ENCODE data around the gene CHRNB1.
A peak's percentile ranks its signal among the peaks of the same experiment; 100 is the strongest.

The CHRNB1 gene

DNA sequence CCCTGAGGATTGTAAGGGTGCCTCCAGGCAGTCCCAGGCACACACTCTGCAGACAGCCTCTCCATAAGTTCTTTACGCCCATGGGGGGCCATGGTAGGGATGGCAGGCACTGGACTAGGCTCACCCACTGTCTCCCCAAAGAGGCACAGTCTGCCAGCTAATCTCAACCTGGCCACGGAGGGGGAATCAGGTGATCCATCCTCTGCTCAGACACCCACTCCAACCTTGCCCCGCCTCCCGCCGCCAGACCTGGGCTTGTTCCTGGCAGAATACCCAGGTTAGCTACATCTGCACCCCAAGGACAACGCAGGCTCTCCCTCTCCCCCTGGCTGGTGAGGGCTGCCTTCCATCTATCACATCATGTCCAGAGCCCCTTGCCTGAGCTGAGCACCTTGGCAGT lies 36.0 kb upstream of the CHRNB1 start:
- H3K36me3 Mint-ChIP-seq (ENCODE audit: low read depth) = peaks cover 4% of the 10 kb centered on the region
- H3K4me1 Mint-ChIP-seq (ENCODE audit: low read depth) = peaks cover 5% of the 10 kb centered on the region
- H3K27me3 Mint-ChIP-seq = no peaks in the 10 kb centered on the region
- H3K4me3 Mint-ChIP-seq = no peak overlapping the region
- peak overlapping the region; percentile 61 for H3K27ac Mint-ChIP-seq
- no peaks in the 10 kb centered on the region for H3K9me3 Mint-ChIP-seq

DNA sequence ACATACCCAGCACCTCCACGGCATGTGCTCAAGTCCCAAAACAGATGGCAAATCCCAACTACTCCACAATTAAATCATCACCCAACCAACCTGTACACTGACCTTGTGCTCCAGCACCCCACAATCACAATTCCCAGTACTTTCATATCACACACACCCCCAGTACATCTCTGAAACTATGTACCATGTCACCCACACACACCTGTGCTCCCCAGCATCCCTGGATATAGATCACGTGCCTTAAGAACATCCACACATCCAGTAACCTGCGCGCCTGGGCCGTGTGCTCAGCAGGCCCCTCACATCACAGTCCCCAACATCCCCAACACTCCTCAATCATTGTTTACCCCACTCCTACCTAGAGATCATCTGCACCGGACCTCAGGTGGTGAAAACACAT lies 35.1 kb upstream of the CHRNB1 start:
- H3K36me3 Mint-ChIP-seq (ENCODE audit: low read depth) = peaks cover 4% of the 10 kb centered on the region
- H3K9me3 Mint-ChIP-seq = no peaks in the 10 kb centered on the region
- no peak overlapping the region for H3K4me3 Mint-ChIP-seq
- no peaks in the 10 kb centered on the region for H3K27me3 Mint-ChIP-seq
- H3K27ac Mint-ChIP-seq = no peak overlapping the region
- H3K4me1 Mint-ChIP-seq (ENCODE audit: low read depth) = peaks cover 5% of the 10 kb centered on the region

DNA sequence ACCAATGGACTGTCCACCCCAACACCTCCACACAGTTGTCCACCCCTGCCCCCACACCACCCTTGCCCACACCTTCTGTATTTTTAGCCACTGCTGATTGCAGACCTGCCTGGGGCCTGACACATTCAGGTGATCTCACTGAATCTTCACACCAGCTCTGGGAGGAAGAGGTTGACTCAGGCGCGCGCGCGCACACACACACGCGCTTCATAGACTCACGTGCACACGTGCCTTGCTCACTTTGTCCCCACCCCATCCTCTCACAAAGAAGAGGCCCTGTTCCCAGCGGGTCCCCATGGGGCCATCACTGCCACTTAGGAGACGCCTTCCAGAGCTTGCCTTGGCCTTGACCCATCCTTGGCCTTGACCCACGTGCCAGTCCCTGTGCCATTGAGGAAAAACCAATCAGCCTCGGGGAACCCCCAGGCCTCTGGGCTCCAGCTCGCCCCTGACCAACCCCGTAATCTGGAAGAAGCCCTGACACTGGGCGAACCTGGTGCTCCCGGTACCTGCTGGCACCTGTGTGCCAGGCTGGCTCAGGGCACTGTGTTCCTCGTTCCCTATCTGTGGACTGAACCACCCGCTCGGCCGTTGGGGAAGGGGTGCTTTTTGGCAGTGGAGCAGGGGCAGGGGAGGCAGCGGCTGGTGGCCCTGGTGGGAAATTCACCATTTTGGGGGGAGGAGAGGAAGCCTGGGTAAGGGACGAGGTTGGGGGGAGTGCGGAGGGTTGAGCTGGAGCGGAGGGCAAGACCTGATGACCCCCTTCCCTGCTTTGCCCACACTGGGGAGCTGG lies 34.0 kb upstream of the CHRNB1 start:
- no peaks in the 10 kb centered on the region for H3K27me3 Mint-ChIP-seq
- H3K4me3 Mint-ChIP-seq = no peak overlapping the region
- peaks cover 5% of the 10 kb centered on the region for H3K4me1 Mint-ChIP-seq (ENCODE audit: low read depth)
- no peaks in the 10 kb centered on the region for H3K9me3 Mint-ChIP-seq
- no peak overlapping the region for H3K27ac Mint-ChIP-seq
- peaks cover 4% of the 10 kb centered on the region for H3K36me3 Mint-ChIP-seq (ENCODE audit: low read depth)

DNA sequence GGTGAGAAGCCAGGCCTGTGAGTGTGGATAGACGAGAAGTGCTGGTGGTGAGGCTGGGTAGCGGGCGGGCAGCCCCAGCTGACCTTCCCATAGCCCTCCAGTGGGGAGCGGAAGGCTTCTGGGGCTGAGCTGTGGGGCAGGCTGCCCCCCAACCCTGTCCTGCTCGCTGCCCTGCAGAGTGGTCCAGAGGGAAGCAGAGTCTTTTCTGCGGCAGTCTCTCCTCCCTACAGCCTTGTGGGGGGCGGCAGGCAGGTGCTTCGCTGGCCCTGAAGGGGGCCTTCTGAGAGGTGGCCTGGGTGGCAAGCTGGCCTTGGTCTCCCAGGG lies 33.5 kb upstream of the CHRNB1 start:
- H3K27ac Mint-ChIP-seq = no peak overlapping the region
- H3K36me3 Mint-ChIP-seq (ENCODE audit: low read depth) = peaks cover 4% of the 10 kb centered on the region
- no peak overlapping the region for H3K4me3 Mint-ChIP-seq
- no peaks in the 10 kb centered on the region for H3K27me3 Mint-ChIP-seq
- H3K4me1 Mint-ChIP-seq (ENCODE audit: low read depth) = peaks cover 5% of the 10 kb centered on the region
- no peaks in the 10 kb centered on the region for H3K9me3 Mint-ChIP-seq

DNA sequence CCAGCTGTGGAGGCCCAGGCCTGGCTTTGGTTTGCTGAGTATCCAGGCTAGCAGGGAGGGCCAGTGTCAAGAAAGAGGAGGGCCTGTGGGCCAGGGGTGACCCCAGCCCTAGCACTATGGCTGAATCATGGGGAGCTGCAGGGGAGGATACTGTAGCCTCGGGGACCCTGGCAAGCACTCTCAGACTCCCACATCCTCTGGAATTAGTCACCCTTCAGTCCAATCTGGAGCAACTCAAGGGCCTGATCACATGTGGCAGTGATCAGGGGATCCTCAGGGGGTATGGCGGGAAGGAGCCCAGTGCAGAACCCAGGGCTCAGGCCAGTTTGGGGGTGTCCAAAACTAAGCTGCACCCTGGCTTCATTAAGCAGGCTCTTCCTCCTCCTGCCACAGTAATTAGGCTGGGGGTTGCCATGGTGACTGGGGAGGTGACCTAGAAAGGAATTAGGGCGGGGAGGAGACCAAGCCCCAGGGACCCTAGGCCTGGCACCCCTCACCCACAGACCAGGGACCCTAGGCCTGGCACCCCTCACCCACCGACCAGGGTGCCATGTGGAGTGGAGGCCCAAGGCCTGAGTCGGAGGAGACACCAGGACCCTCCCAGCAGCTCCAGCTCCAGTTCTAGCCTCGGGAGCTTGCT lies 31.4 kb upstream of the CHRNB1 start:
- no peaks in the 10 kb centered on the region for H3K27me3 Mint-ChIP-seq
- no peak overlapping the region for H3K27ac Mint-ChIP-seq
- no peaks in the 10 kb centered on the region for H3K4me1 Mint-ChIP-seq (ENCODE audit: low read depth)
- H3K9me3 Mint-ChIP-seq = no peaks in the 10 kb centered on the region
- H3K4me3 Mint-ChIP-seq = no peak overlapping the region
- peaks cover 4% of the 10 kb centered on the region for H3K36me3 Mint-ChIP-seq (ENCODE audit: low read depth)

DNA sequence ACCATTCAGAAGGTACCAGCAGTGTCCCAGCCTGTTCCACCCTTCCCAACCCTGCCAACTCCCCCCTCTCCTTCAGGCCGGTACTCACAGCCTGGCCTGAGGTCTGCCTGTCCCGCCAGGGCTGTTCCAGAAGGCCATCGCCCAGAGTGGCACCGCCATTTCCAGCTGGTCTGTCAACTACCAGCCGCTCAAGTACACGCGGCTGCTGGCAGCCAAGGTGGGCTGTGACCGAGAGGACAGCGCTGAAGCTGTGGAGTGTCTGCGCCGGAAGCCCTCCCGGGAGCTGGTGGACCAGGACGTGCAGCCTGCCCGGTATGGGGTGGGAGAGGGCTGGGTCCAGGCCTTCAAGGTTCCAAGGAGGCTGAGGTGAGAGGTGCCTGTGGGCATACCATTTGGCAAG lies 30.0 kb upstream of the CHRNB1 start:
- Mint-ChIP-seq H3K9me3 (no peaks in the 10 kb centered on the region), H3K27ac (no peak overlapping the region), H3K27me3 (no peaks in the 10 kb centered on the region), H3K4me3 (no peak overlapping the region), H3K36me3 (ENCODE audit: low read depth) (no peaks in the 10 kb centered on the region), H3K4me1 (ENCODE audit: low read depth) (no peaks in the 10 kb centered on the region)

DNA sequence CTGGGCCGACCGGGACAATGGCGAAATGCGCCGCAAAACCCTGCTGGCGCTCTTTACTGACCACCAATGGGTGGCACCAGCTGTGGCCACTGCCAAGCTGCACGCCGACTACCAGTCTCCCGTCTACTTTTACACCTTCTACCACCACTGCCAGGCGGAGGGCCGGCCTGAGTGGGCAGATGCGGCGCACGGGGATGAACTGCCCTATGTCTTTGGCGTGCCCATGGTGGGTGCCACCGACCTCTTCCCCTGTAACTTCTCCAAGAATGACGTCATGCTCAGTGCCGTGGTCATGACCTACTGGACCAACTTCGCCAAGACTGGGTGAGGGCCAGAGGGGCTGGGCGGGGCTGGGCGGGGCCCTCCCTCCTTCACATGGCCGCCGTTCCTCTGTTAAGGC lies 29.1 kb upstream of the CHRNB1 start:
- Mint-ChIP-seq H3K4me1 (ENCODE audit: low read depth) (no peaks in the 10 kb centered on the region), H3K27me3 (no peaks in the 10 kb centered on the region), H3K9me3 (no peaks in the 10 kb centered on the region), H3K4me3 (no peak overlapping the region), H3K36me3 (ENCODE audit: low read depth) (no peaks in the 10 kb centered on the region), H3K27ac (no peak overlapping the region)

DNA sequence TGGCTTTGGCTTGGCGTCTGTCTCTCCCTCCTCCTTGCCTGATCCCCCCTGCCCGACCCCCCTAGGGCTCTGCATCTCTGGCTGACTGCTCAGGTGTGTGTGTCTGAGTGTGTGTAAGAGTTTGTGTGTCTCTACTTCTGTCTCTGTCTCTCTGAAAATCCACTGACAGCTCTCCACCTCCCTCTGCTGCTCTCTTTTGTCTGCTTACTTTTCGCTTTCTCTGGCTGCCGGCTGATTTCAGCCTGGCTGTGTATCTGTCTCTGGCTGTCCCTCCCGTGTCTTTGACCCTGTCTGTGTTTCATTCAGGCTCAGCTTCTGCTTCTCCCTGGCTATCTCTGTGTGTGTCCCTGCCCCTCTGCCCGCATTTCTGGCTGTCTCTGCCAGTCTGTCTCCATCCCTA lies 28.5 kb upstream of the CHRNB1 start:
- Mint-ChIP-seq H3K9me3 (no peaks in the 10 kb centered on the region), H3K27ac (no peak overlapping the region), H3K27me3 (no peaks in the 10 kb centered on the region), H3K4me3 (no peak overlapping the region), H3K4me1 (ENCODE audit: low read depth) (no peaks in the 10 kb centered on the region), H3K36me3 (ENCODE audit: low read depth) (no peaks in the 10 kb centered on the region)

DNA sequence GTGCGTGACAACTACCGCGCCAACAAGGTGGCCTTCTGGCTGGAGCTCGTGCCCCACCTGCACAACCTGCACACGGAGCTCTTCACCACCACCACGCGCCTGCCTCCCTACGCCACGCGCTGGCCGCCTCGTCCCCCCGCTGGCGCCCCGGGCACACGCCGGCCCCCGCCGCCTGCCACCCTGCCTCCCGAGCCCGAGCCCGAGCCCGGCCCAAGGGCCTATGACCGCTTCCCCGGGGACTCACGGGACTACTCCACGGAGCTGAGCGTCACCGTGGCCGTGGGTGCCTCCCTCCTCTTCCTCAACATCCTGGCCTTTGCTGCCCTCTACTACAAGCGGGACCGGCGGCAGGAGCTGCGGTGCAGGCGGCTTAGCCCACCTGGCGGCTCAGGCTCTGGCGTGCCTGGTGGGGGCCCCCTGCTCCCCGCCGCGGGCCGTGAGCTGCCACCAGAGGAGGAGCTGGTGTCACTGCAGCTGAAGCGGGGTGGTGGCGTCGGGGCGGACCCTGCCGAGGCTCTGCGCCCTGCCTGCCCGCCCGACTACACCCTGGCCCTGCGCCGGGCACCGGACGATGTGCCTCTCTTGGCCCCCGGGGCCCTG lies 27.7 kb upstream of the CHRNB1 start:
- no peaks in the 10 kb centered on the region for H3K9me3 Mint-ChIP-seq
- H3K4me1 Mint-ChIP-seq (ENCODE audit: low read depth) = no peaks in the 10 kb centered on the region
- H3K27me3 Mint-ChIP-seq = no peaks in the 10 kb centered on the region
- no peaks in the 10 kb centered on the region for H3K36me3 Mint-ChIP-seq (ENCODE audit: low read depth)
- no peak overlapping the region for H3K4me3 Mint-ChIP-seq
- no peak overlapping the region for H3K27ac Mint-ChIP-seq

DNA sequence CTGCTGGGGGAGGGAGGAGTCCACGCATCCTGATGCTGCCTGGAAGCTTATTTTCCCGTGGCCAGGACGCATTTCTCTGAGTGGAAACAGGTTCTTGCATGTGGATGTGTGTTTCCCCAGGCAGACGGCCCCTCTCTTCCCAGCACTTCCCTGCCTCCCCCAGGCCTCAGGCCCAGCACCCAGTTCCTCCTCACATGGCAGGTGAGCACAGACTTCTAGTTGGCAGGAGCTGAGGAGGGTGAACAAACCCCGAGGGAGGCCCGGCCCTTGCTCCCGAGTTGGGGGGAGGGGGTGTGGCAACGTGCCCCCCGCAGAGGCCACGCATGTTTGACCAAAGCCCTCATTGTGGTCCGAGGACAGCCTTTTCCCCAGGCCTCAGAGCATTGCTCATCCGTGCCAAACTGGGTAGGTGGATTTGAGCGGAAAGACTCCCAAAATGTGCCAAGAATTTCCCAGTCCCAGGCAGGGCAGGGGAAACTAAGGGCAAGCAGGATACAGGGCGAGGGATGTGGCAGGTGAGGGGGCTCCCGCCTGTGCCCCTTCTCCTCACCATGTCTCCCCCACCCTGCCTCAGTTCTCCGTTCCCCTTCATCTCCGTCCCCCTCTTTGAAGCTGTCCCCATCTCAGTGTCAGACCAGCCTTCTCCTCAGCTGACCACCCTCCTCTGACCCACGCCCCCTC lies 26.2 kb upstream of the CHRNB1 start:
- Mint-ChIP-seq H3K4me1 (ENCODE audit: low read depth) (no peaks in the 10 kb centered on the region), H3K4me3 (no peak overlapping the region), H3K36me3 (ENCODE audit: low read depth) (no peaks in the 10 kb centered on the region), H3K9me3 (no peaks in the 10 kb centered on the region), H3K27me3 (no peaks in the 10 kb centered on the region), H3K27ac (no peak overlapping the region)

DNA sequence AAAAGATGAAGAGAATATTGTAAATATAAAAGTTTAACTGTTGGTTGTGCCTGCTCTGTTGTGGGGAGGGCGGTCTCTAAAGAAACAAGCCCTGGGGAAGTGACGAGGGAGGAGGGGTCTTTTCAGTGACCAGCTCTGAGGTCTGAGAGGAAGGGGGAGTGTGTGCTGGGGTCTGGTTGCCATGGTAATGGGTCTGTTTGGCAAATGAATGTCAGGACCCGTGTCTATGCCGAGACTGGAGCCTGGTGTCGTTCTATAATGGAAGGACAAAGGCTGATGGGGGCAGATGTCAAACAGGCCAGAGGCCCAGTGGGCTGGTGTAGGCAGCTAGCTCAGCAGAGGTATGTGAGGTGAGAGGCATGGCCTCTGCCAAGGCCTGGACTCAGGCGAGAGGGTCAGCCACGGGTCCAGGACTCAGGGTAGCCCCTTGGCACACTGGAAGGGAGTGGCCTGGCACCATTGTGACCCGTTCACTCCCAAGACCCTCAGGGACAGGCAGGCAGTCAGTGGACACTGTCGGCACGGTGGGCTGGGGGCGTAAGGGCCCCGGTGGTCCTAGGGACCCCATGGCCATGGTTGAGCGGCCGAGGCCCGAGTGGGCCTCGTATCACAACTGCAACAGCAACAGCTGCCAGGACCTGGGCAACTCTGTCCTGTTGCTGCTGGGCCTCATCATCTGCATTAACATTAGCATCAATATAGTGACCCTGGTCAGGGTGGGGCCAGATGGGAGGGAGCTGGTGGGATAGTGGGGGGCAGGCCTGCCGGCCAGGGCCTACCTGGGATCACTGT lies 24.8 kb upstream of the CHRNB1 start, which contains the start of gene SPEM1:
Gene SPEM1, plus strand, starts transcription at position 506 of the 792 bp plus-strand sequence. Its CDS starts 61 bp downstream, at position 567.
- Mint-ChIP-seq H3K27ac (no peak within 1 kb of the TSS), H3K4me1 (ENCODE audit: low read depth) (no peaks in the 10 kb centered on the region), H3K36me3 (ENCODE audit: low read depth) (no peaks in the 10 kb centered on the region), H3K27me3 (no peaks in the 10 kb centered on the region), H3K9me3 (no peaks in the 10 kb centered on the region), H3K4me3 (no peak within 1 kb of the TSS)

DNA sequence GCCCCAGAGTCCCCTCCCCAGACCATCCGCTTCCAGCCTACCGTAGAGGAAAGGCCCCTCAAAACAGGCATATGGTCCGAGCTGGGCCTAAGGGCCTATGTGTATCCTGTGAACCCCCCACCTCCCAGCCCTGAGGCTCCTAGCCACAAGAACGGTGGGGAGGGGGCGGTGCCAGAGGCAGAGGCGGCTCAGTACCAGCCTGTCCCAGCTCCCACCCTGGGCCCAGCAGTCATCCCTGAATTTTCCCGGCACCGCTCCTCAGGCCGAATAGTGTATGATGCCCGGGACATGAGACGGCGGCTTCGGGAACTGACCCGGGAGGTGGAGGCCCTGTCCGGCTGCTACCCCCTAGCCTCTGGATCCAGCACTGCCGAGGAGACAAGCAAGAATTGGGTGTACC lies 23.7 kb upstream of the CHRNB1 start:
- Mint-ChIP-seq H3K27me3 (no peaks in the 10 kb centered on the region), H3K36me3 (ENCODE audit: low read depth) (no peaks in the 10 kb centered on the region)

DNA sequence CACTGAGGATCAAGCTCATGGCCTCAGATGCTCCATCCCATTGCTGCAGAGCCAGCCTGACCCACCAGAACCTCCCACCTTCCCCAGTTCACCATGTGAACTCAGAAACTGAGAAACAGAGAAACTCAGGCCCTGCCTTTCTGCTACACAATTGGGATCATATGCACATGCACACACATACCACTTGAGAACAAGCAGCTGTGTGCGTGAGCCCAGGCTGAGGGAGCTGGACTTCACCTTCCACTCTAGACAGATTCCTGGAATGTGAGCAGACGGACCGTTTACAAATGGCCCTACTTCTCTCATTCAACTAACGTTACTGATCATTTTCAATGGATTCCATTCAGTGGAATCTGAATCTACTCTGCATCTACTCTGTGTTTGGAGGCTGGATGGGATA lies 21.2 kb upstream of the CHRNB1 start:
- H3K4me1 Mint-ChIP-seq (ENCODE audit: low read depth) = no peaks in the 10 kb centered on the region
- no peaks in the 10 kb centered on the region for H3K9me3 Mint-ChIP-seq
- H3K27me3 Mint-ChIP-seq = no peaks in the 10 kb centered on the region
- no peak overlapping the region for H3K27ac Mint-ChIP-seq
- H3K4me3 Mint-ChIP-seq = no peak overlapping the region
- H3K36me3 Mint-ChIP-seq (ENCODE audit: low read depth) = no peaks in the 10 kb centered on the region

More for the DNA sequence above, 23.7 kb upstream of the CHRNB1 start:
- no peaks in the 10 kb centered on the region for H3K4me1 Mint-ChIP-seq (ENCODE audit: low read depth)
- no peak overlapping the region for H3K4me3 Mint-ChIP-seq
- H3K27ac Mint-ChIP-seq = no peak overlapping the region
- no peaks in the 10 kb centered on the region for H3K9me3 Mint-ChIP-seq

DNA sequence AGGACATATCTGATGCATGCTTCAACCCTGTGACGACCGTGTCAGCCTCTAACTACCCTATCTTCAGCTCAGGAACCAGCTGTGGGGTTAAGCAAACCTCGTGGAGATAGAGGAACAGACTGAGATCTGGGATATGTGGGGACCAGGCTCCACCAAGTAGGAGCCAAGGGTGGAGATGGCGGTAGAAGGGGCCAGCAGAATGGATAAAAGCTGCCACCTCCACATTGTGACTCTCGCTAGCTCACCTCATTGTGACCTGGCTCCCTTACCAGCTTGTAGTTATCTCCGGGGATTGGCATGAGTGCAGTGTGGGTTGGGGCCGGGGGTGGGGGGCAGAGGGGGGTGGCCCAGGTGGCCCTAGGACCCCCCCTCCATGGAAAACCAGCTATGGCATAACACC lies 19.5 kb upstream of the CHRNB1 start, which contains the start of gene SPEM2:
Gene SPEM2, plus strand, starts transcription at position 301 of the 400 bp plus-strand sequence. Its CDS starts 73 bp downstream, at position 374.
- H3K9me3 Mint-ChIP-seq = no peaks in the 10 kb centered on the region
- H3K36me3 Mint-ChIP-seq (ENCODE audit: low read depth) = no peaks in the 10 kb centered on the region
- no peaks in the 10 kb centered on the region for H3K4me1 Mint-ChIP-seq (ENCODE audit: low read depth)
- H3K27me3 Mint-ChIP-seq = no peaks in the 10 kb centered on the region
- H3K4me3 Mint-ChIP-seq = no peak within 1 kb of the TSS
- peak within 1 kb of the TSS; percentile 0 for H3K27ac Mint-ChIP-seq
